Liver (tissue), 9 donors: ENCODE data around the gene ULK4. TPM values are rescaled to one million over a fixed set of nuclear protein-coding genes. Genes with fewer than 3 reads are reported as not detected.
A peak's percentile ranks its signal among the peaks of the same experiment; 100 is the strongest.

ENCODE experiments used
- DNase-seq: peaks from one replicate; pipeline ENCODE4 v3.0.0-alpha.2; 2017; ENCODE audit warnings: low spot score
- H3K27ac ChIP-seq, 2 donors: one replicate each; pipeline ENCODE4 v1.7.0; 2013; ENCODE audit warnings: inconsistent platforms in 2 of 2, low read length in 2 of 2, control low read depth in 1 of 2, low read depth in 1 of 2, mild to moderate bottlenecking in 1 of 2
- H3K27me3 ChIP-seq, 4 donors: one replicate each; pipeline versions ENCODE4 v1.6.1 to v1.7.0; 2013; ENCODE audit warnings: low read length in 3 of 4, inconsistent platforms in 1 of 4, mild to moderate bottlenecking in 1 of 4, moderate library complexity in 1 of 4; ENCODE audit not compliant: control insufficient read depth in 4 of 4, insufficient read depth in 4 of 4
- H3K36me3 ChIP-seq, 4 donors: one replicate each; pipeline versions ENCODE4 v1.6.1 to v1.7.0; 2013; ENCODE audit warnings: low read length in 3 of 4, mild to moderate bottlenecking in 3 of 4, low read depth in 1 of 4, moderate library complexity in 1 of 4; ENCODE audit not compliant: control insufficient read depth in 4 of 4, insufficient read depth in 3 of 4
- H3K4me1 ChIP-seq, 4 donors: one replicate each; pipeline versions ENCODE4 v1.6.1 to v1.7.0; 2013; ENCODE audit warnings: low read length in 3 of 4, mild to moderate bottlenecking in 3 of 4, moderate library complexity in 1 of 4; ENCODE audit not compliant: control insufficient read depth in 4 of 4, insufficient read depth in 4 of 4
- H3K4me3 ChIP-seq, 3 donors: one replicate each; pipeline versions ENCODE4 v1.6.1 to v1.7.0; 2013; ENCODE audit warnings: low read length in 3 of 3, control low read depth in 1 of 3, low read depth in 1 of 3, mild to moderate bottlenecking in 1 of 3
- H3K9ac ChIP-seq, 2 donors: one replicate each; pipeline ENCODE4 v1.7.0; 2013; ENCODE audit warnings: low read length in 2 of 2, mild to moderate bottlenecking in 2 of 2, moderate library complexity in 2 of 2, control low read depth in 1 of 2, low read depth in 1 of 2
- H3K9me3 ChIP-seq, 4 donors: one replicate each; pipeline versions ENCODE4 v1.6.1 to v1.7.0; 2013; ENCODE audit warnings: low read length in 3 of 4; ENCODE audit not compliant: control insufficient read depth in 4 of 4
- FOXA1 ChIP-seq: IDR thresholded peaks from 2 replicates; pipeline ENCODE4 v1.6.1; 2016; ENCODE audit warnings: antibody characterized with exemption
- GABPA ChIP-seq, 2 donors: IDR thresholded peaks in 1 of 2; conservative IDR thresholded peaks in 1 of 2; 2 replicates each; pipeline ENCODE4 v1.6.1; 2016; ENCODE audit warnings: antibody characterized with exemption in 2 of 2, mild to moderate bottlenecking in 1 of 2, moderate library complexity in 1 of 2
- HNF4A ChIP-seq, 2 donors: conservative IDR thresholded peaks; 2 replicates each; pipeline ENCODE4 v1.6.1; 2016; ENCODE audit warnings: antibody characterized with exemption in 2 of 2, mild to moderate bottlenecking in 2 of 2
- HNF4G ChIP-seq: IDR thresholded peaks from 2 replicates; pipeline ENCODE4 v1.6.1; 2016; ENCODE audit warnings: antibody characterized with exemption
- JUND ChIP-seq, 2 donors: IDR thresholded peaks; 2 replicates each; pipeline ENCODE4 v1.6.1; 2016; ENCODE audit warnings: antibody characterized with exemption in 2 of 2
- NR2F2 ChIP-seq: IDR thresholded peaks from 2 replicates; pipeline ENCODE4 v1.6.1; 2016; ENCODE audit warnings: antibody characterized with exemption
- RAD21 ChIP-seq, 2 donors: IDR thresholded peaks; 2 replicates each; pipeline ENCODE4 v1.6.1; 2016; ENCODE audit warnings: antibody characterized with exemption in 2 of 2, mild to moderate bottlenecking in 2 of 2
- RXRA ChIP-seq, 2 donors: IDR thresholded peaks; 2 replicates each; pipeline ENCODE4 v1.6.1; 2017 to 2018; ENCODE audit warnings: antibody characterized with exemption in 2 of 2, mild to moderate bottlenecking in 1 of 2
- SP1 ChIP-seq: IDR thresholded peaks from 2 replicates; pipeline ENCODE4 v1.6.1; 2018; ENCODE audit warnings: antibody characterized with exemption, mild to moderate bottlenecking
- YY1 ChIP-seq: IDR thresholded peaks from 2 replicates; pipeline ENCODE4 v1.6.1; 2016; ENCODE audit warnings: antibody characterized with exemption, mild to moderate bottlenecking
- WGBS: extraction: QIAGEN DNeasy Blood & Tissue Kit; methylation state at CpG from one replicate; pipeline ENCODE4 v1.1.7; 2013; 5-methylcytosine and 5-hydroxymethylcytosine counted together
- polyA plus RNA-seq, 2 donors: library from polyadenylated mRNA; stranded (reverse) in 1 of 2; unstranded in 1 of 2; fragments of 200-250 nt in 1 of 2; fragments of >200 nt in 1 of 2; fragmentation: Nextera tagmentation in 1 of 2; extraction: Ambion mirVana in 1 of 2; gene quantifications; one replicate each; pipeline versions ENCODE4 v1.2.1 to v1.2.3, GENCODE V29; 2013 to 2015
- total RNA-seq, 2 donors: library from RNA; depleted of rRNA; stranded (reverse); fragments of >200 nt; gene quantifications; one replicate each; pipeline ENCODE4 v1.2.3, GENCODE V29; 2014
- TF ChIP-seq, protein P1 (sequence below): IDR thresholded peaks from 2 replicates; pipeline ENCODE4 v1.6.1; 2016; ENCODE audit warnings: antibody characterized with exemption
- TF ChIP-seq, protein P2 (sequence below): IDR thresholded peaks from 2 replicates; pipeline ENCODE4 v1.6.1; 2016; ENCODE audit warnings: antibody characterized with exemption
- TF ChIP-seq, protein P3 (sequence below): IDR thresholded peaks from 2 replicates; pipeline ENCODE4 v1.6.1; 2016; ENCODE audit warnings: antibody characterized with exemption
- TF ChIP-seq, protein P4 (sequence below): IDR thresholded peaks from 2 replicates; pipeline ENCODE4 v1.6.1; 2016; ENCODE audit warnings: antibody characterized with exemption, mild to moderate bottlenecking
- TF ChIP-seq, protein P5 (sequence below): fragments of 150-350 bp; IDR thresholded peaks from 2 replicates; pipeline ENCODE4 v1.5.1; 2017; ENCODE audit warnings: improper control_type of control experiment, low read depth, low read length; ENCODE audit not compliant: missing input control
- donor health status: healthy.
- donor health status: healthy.
- donor health status: healthy.
- donor health status: healthy.
- donor health status: healthy.

ULK4 gene
- total and polyA plus RNA-seq, 4 donors = 1.1 to 11.5 (median 3.2) TPM

DNA sequence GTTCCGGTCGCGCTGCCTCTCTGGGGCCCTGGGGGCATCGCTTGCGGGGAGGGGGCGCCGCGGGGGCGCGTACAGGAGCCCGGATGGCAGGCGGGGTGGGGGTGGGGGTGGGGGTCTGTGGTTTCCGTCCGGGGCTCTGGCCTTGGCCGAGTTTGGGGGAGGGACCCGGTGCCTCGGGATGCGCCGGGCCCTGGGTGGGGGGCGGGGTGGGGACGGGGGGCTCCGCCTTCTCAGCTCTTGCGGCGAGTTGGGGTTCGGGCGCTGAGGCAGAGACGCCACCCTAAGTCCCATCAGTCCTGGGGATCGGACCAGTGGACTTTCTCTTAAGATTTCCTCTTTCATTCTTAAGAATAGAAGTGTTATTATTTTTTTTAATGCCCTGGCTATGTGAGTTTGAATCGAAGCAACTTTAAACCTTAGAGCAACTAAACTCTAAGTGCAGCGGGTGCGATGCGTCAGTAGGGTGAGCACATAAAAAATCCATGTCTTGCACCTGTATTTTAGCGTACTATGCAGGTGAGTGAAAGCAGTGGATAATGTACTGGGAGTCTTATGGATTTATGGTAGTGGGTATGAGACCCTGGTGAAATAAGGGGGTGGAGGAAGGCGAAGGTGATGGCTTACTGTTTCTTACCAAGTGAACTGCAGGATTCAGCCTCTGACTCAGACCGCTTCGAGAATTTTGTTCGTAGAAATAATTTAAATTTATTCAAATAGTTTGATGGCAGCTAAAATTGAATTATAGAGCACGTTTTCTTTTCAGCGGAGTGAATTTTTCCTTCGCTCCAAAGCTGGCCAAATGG lies 761.8 kb downstream of the ULK4 start:
- no peaks in the 10 kb centered on the region for H3K36me3 ChIP-seq
- DNase-seq = peak; percentile 71
- no peak for TF ChIP-seq HNF4A (conservative IDR thresholded peaks at IDR 0.05)
- no peak for TF ChIP-seq RXRA (IDR thresholded peaks at IDR 0.05)
- TF ChIP-seq, protein P1, sequence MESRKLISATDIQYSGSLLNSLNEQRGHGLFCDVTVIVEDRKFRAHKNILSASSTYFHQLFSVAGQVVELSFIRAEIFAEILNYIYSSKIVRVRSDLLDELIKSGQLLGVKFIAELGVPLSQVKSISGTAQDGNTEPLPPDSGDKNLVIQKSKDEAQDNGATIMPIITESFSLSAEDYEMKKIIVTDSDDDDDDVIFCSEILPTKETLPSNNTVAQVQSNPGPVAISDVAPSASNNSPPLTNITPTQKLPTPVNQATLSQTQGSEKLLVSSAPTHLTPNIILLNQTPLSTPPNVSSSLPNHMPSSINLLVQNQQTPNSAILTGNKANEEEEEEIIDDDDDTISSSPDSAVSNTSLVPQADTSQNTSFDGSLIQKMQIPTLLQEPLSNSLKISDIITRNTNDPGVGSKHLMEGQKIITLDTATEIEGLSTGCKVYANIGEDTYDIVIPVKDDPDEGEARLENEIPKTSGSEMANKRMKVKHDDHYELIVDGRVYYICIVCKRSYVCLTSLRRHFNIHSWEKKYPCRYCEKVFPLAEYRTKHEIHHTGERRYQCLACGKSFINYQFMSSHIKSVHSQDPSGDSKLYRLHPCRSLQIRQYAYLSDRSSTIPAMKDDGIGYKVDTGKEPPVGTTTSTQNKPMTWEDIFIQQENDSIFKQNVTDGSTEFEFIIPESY = no peak
- no peak for TF ChIP-seq FOXA1
- no peak for TF ChIP-seq YY1
- no peak for TF ChIP-seq HNF4G
- TF ChIP-seq RAD21 (IDR thresholded peaks at IDR 0.05) = no peak
- TF ChIP-seq SP1 = no peak
- TF ChIP-seq, protein P2, sequence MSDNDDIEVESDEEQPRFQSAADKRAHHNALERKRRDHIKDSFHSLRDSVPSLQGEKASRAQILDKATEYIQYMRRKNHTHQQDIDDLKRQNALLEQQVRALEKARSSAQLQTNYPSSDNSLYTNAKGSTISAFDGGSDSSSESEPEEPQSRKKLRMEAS = no peak
- no peak for TF ChIP-seq GABPA (IDR thresholded peaks at IDR 0.05 in 1 of 2, conservative IDR thresholded peaks at IDR 0.05 in 1 of 2)
- TF ChIP-seq, protein P3, sequence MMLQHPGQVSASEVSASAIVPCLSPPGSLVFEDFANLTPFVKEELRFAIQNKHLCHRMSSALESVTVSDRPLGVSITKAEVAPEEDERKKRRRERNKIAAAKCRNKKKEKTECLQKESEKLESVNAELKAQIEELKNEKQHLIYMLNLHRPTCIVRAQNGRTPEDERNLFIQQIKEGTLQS = no peak
- TF ChIP-seq, protein P4, sequence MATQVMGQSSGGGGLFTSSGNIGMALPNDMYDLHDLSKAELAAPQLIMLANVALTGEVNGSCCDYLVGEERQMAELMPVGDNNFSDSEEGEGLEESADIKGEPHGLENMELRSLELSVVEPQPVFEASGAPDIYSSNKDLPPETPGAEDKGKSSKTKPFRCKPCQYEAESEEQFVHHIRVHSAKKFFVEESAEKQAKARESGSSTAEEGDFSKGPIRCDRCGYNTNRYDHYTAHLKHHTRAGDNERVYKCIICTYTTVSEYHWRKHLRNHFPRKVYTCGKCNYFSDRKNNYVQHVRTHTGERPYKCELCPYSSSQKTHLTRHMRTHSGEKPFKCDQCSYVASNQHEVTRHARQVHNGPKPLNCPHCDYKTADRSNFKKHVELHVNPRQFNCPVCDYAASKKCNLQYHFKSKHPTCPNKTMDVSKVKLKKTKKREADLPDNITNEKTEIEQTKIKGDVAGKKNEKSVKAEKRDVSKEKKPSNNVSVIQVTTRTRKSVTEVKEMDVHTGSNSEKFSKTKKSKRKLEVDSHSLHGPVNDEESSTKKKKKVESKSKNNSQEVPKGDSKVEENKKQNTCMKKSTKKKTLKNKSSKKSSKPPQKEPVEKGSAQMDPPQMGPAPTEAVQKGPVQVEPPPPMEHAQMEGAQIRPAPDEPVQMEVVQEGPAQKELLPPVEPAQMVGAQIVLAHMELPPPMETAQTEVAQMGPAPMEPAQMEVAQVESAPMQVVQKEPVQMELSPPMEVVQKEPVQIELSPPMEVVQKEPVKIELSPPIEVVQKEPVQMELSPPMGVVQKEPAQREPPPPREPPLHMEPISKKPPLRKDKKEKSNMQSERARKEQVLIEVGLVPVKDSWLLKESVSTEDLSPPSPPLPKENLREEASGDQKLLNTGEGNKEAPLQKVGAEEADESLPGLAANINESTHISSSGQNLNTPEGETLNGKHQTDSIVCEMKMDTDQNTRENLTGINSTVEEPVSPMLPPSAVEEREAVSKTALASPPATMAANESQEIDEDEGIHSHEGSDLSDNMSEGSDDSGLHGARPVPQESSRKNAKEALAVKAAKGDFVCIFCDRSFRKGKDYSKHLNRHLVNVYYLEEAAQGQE = no peak
- no peak for TF ChIP-seq NR2F2
- TF ChIP-seq JUND (IDR thresholded peaks at IDR 0.05) = no peak
- TF ChIP-seq, protein P5, sequence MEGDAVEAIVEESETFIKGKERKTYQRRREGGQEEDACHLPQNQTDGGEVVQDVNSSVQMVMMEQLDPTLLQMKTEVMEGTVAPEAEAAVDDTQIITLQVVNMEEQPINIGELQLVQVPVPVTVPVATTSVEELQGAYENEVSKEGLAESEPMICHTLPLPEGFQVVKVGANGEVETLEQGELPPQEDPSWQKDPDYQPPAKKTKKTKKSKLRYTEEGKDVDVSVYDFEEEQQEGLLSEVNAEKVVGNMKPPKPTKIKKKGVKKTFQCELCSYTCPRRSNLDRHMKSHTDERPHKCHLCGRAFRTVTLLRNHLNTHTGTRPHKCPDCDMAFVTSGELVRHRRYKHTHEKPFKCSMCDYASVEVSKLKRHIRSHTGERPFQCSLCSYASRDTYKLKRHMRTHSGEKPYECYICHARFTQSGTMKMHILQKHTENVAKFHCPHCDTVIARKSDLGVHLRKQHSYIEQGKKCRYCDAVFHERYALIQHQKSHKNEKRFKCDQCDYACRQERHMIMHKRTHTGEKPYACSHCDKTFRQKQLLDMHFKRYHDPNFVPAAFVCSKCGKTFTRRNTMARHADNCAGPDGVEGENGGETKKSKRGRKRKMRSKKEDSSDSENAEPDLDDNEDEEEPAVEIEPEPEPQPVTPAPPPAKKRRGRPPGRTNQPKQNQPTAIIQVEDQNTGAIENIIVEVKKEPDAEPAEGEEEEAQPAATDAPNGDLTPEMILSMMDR = no peak
- peaks cover 2 to 39% (median 25%) of the 10 kb centered on the region in 4 donors for H3K4me1 ChIP-seq
- WGBS = under 1% methylated on average over 40 of the region's 40 CpGs
- H3K27me3 ChIP-seq = no peaks in the 10 kb centered on the region
- peak overlapping the region; percentile 88 to 97 for H3K27ac ChIP-seq
- peak overlapping the region; percentile 90 to 97 for H3K9ac ChIP-seq
- no peaks in the 10 kb centered on the region for H3K9me3 ChIP-seq
- H3K4me3 ChIP-seq = peak overlapping the region; percentile 86 to 97 (median 95)
